Heart left ventricle (tissue), 13 donors: ENCODE data around the gene PIGM.

ENCODE experiments used
- POLR2A ChIP-seq, 2 donors: fragments of 450-650 bp; IDR thresholded peaks; one replicate each; pipeline ENCODE4 v1.6.1; 2017; ENCODE audit warnings: antibody characterized with exemption in 2 of 2, mild to moderate bottlenecking in 2 of 2, moderate library complexity in 2 of 2
- TF ChIP-seq, protein P1 (sequence below), 12 donors: fragments of 200-600 bp; sonication (generic) in 4 of 12; IDR thresholded peaks; one replicate each; pipeline versions ENCODE4 v1.5.0 to v1.8.0; 2018 to 2022; ENCODE audit warnings: antibody characterized with exemption in 12 of 12, mild to moderate bottlenecking in 5 of 12
- donor health status: ischemic (EF 13 %, LVEDD 7.1; RV severe dilation, severe dysfunction).
- donor health status: DM: no; HTN: yes; CAD: no.
- donor health status: DM: no; HTN: no; CAD: no.
- donor health status: ischemic (EF 25% LVEDD 6.9; RV normal size, moderate dysfunction).
- donor health status: ischemic (EF 25% LVEDD 5.7; RV mildly dilated, moderate dysfunction).
- donor health status: ischemic (EF 35%, LVEDD 5.7; RV mildly dilated, moderate dysfunction).
- donor health status: nonischemic (EF 11% LVEDD 7.7; RV severe dilation, severe dysfunction).
- donor health status: DM: yes; HTN: yes; CAD: no.
- donor health status: PGD.
- donor health status: ischemic (EF 29% LVEDD 5.4; RV normal size, mild dysfunction).
- donor health status: nonischemic (EF 23%, LVEDD 6.1; RV moderate dilation, normal function).

DNA sequence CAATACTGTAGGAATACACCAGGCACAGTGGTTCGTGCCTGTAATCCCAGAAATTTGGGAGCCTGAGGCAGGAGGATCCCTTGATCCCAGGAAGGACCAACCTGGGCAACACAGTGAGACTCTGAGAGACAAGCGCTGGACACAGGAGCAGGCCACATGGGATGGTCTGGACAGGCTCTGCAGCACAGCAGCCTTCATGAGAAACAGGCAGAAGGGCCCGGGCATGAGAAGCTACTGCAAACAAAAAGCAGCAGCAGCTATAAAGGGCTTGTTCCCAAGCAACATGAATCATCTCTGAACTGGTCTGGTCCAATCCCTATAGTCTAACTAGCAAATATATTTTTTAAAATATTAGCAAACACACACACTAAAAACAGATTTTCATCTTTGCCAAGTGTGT is 42.2 kb downstream of the PIGM start:
- TF ChIP-seq, protein P1, sequence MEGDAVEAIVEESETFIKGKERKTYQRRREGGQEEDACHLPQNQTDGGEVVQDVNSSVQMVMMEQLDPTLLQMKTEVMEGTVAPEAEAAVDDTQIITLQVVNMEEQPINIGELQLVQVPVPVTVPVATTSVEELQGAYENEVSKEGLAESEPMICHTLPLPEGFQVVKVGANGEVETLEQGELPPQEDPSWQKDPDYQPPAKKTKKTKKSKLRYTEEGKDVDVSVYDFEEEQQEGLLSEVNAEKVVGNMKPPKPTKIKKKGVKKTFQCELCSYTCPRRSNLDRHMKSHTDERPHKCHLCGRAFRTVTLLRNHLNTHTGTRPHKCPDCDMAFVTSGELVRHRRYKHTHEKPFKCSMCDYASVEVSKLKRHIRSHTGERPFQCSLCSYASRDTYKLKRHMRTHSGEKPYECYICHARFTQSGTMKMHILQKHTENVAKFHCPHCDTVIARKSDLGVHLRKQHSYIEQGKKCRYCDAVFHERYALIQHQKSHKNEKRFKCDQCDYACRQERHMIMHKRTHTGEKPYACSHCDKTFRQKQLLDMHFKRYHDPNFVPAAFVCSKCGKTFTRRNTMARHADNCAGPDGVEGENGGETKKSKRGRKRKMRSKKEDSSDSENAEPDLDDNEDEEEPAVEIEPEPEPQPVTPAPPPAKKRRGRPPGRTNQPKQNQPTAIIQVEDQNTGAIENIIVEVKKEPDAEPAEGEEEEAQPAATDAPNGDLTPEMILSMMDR (IDR thresholded peaks at IDR 0.05), result no peak
- no peak for TF ChIP-seq POLR2A (IDR thresholded peaks at IDR 0.05)
